Body of pancreas (tissue), 4 donors: ENCODE results near the gene COBL.

Experiments
- POLR2A ChIP-seq, 3 donors: fragments of 450-650 bp; IDR thresholded peaks; one replicate each; pipeline ENCODE4 v1.6.1; 2016; ENCODE audit warnings: antibody characterized with exemption in 3 of 3, mild to moderate bottlenecking in 2 of 3
- TF ChIP-seq, protein P1 (sequence below), 7 experiments: fragments of 450-650 bp in 4 of 7; fragments of 200-600 bp in 3 of 7; sonication (generic) in 3 of 7; IDR thresholded peaks; one replicate each; pipeline ENCODE4 v1.5.1; 2016 to 2019; ENCODE audit warnings: antibody characterized with exemption in 7 of 7

- TF ChIP-seq, protein P1, sequence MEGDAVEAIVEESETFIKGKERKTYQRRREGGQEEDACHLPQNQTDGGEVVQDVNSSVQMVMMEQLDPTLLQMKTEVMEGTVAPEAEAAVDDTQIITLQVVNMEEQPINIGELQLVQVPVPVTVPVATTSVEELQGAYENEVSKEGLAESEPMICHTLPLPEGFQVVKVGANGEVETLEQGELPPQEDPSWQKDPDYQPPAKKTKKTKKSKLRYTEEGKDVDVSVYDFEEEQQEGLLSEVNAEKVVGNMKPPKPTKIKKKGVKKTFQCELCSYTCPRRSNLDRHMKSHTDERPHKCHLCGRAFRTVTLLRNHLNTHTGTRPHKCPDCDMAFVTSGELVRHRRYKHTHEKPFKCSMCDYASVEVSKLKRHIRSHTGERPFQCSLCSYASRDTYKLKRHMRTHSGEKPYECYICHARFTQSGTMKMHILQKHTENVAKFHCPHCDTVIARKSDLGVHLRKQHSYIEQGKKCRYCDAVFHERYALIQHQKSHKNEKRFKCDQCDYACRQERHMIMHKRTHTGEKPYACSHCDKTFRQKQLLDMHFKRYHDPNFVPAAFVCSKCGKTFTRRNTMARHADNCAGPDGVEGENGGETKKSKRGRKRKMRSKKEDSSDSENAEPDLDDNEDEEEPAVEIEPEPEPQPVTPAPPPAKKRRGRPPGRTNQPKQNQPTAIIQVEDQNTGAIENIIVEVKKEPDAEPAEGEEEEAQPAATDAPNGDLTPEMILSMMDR (IDR thresholded peaks at IDR 0.05): no peak
- no peak for TF ChIP-seq POLR2A (IDR thresholded peaks at IDR 0.05)
These were observed 306.7 kb downstream of the COBL start for GRCh38 chr7:51009716-51010496.
